Common myeloid progenitor, CD34-positive (primary cell): ENCODE results near the gene MMRN1.

Experiments
- CTCF ChIA-PET: fragments of 350-600 bp; sonication (Branson Sonifier 250); formaldehyde crosslinking; loops from one replicate; lab custom pipeline; 2021; ENCODE audit warnings: antibody characterized with exemption; lab: Charles Lee
- POLR2A ChIA-PET: fragments of 350-600 bp; sonication (Branson Sonifier 250); formaldehyde crosslinking; loops from one replicate; lab custom pipeline; 2021; ENCODE audit warnings: antibody characterized with exemption; lab: Charles Lee
- DNase-seq, 3 donors: peaks; one replicate each; pipeline versions ENCODE4 v3.0.0 to v3.0.0-alpha.2; 2013
- H3K27ac ChIP-seq, 2 experiments: 1 replicate in 1 of 2; 2 replicates in 1 of 2; pipeline ENCODE4 v1.7.0; 2013; ENCODE audit warnings: inconsistent platforms in 2 of 2, low read length in 2 of 2, mild to moderate bottlenecking in 2 of 2, low read depth in 1 of 2, moderate library complexity in 1 of 2; ENCODE audit not compliant: severe bottlenecking in 2 of 2, insufficient read depth in 1 of 2, poor library complexity in 1 of 2
- H3K27me3 ChIP-seq, 5 experiments: replicated peaks in 2 of 5; 1 replicate in 3 of 5; 2 replicates in 2 of 5; pipeline versions ENCODE4 v1.6.1 to v1.7.0; 2013; ENCODE audit warnings: low read length in 4 of 5, mild to moderate bottlenecking in 2 of 5, moderate library complexity in 2 of 5, inconsistent platforms in 1 of 5; ENCODE audit not compliant: insufficient read depth in 5 of 5, control insufficient read depth in 4 of 5
- H3K36me3 ChIP-seq, 4 experiments: 1 replicate in 2 of 4; 2 replicates in 2 of 4; pipeline versions ENCODE4 v1.6.1 to v1.7.0; 2013; ENCODE audit warnings: low read length in 3 of 4, control low read depth in 1 of 4, mild to moderate bottlenecking in 1 of 4; ENCODE audit not compliant: control insufficient read depth in 4 of 4, insufficient read depth in 4 of 4
- H3K4me1 ChIP-seq, 4 experiments: 1 replicate in 3 of 4; 2 replicates in 1 of 4; pipeline versions ENCODE4 v1.6.1 to v1.7.1; 2013; ENCODE audit warnings: low read length in 3 of 4, mild to moderate bottlenecking in 3 of 4, control low read depth in 1 of 4, inconsistent platforms in 1 of 4, moderate library complexity in 1 of 4; ENCODE audit not compliant: control insufficient read depth in 4 of 4, insufficient read depth in 4 of 4; ENCODE audit errors: control extremely low read depth in 1 of 4
- H3K4me3 ChIP-seq, 7 experiments: 1 replicate in 4 of 7; 2 replicates in 3 of 7; pipeline versions ENCODE4 v1.5.1 to v1.7.0; 2013; ENCODE audit warnings: mild to moderate bottlenecking in 7 of 7, low read length in 6 of 7, moderate library complexity in 6 of 7, inconsistent platforms in 2 of 7, low read depth in 2 of 7, control low read depth in 1 of 7; ENCODE audit not compliant: insufficient read depth in 4 of 7, control insufficient read depth in 1 of 7; ENCODE audit errors: extremely low read depth in 1 of 7
- H3K9me3 ChIP-seq, 5 experiments: 1 replicate in 4 of 5; 2 replicates in 1 of 5; pipeline versions ENCODE4 v1.6.1 to v1.7.1; 2013; ENCODE audit warnings: low read length in 4 of 5, mild to moderate bottlenecking in 2 of 5, inconsistent platforms in 1 of 5, low read depth in 1 of 5, moderate library complexity in 1 of 5; ENCODE audit not compliant: control insufficient read depth in 4 of 5, insufficient read depth in 2 of 5; ENCODE audit errors: control extremely low read depth in 1 of 5
- WGBS: methylation state at CpG from one replicate; pipeline ENCODE4 v1.1.5; 2013; ENCODE audit not compliant: insufficient coverage; 5-methylcytosine and 5-hydroxymethylcytosine counted together

Gene MMRN1

DNA sequence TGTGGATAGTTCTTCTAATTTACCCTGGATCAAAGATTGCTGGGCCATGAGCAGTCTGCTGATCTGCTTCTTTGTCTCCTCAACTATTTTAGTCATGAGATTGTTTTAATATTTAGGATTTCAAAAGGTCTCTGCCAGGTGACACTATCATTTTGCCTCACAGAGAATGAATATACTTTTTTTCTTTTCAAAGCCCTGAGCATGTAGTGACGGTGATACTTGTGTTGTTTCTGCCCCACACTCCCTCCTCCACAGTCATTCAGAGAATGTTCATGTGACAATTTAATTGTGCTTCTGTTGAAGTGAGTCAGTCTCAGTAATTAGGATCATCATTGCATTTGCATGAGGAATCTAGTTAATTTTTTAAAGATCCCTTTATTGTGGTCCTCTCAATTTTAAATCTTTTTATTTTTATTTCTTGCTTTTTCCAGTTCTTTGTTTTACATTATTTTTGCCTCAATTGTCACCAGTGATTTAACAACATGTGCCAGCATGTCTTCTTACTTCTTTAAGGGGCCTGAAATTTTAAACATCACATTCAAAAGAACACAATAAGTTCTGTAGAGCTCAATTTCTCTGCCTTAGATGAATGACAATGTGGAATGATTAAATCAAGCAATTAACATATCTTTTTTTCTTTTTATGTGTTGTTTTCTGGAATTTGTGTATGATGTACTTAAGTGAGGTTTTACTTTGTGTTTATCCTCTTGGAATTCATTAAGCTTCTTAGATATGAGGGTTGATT lies 12.3 kb downstream of the MMRN1 start:
- no peaks in the 10 kb centered on the region for H3K27me3 ChIP-seq
- CTCF ChIA-PET = interaction anchor here (1.4 to 1.7 kb wide), 4 partner anchors 11 to 320 kb away, joined by 3 to 4 read pairs (median 4); no protein-coding TSS in a partner anchor
- H3K9me3 ChIP-seq = no peaks in the 10 kb centered on the region
- peaks cover 0 to 20% (median under 1%) of the 10 kb centered on the region in 4 experiments for H3K4me1 ChIP-seq
- peak in 1 of 3 donors; percentile 40 for DNase-seq
- no CpG with 5 or more reads among the region's 1 CpG for WGBS
- H3K27ac ChIP-seq = no peak overlapping the region
- H3K4me3 ChIP-seq = peak overlapping the region in 1 of 7 experiments; percentile 10
- peaks cover 0 to 19% (median 6%) of the 10 kb centered on the region in 4 experiments for H3K36me3 ChIP-seq
- POLR2A ChIA-PET = no interaction called here

DNA sequence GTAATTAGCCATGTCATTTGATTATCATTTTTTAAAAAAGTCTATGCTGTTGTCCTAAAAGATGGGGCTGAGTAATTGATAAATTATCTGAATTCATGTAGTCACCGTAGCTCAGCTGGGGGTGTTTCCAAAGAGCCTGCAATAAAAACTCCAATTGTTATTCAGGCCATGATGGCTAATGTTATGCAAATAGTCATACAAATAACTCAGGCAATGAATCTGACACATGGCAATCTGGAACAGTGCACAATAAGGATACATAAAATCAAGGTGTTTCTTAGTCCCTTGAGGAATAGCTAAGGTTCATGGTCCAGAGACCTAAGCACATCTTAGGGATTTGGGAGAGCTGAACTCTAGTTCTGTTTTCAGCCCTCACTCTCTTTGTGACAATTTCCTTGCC lies 15.2 kb downstream of the MMRN1 start:
- Histone ChIP-seq H3K4me1 (peaks cover 0 to 6% (median 0%) of the 10 kb centered on the region in 4 experiments), H3K36me3 (peaks cover 0 to 32% (median 6%) of the 10 kb centered on the region in 4 experiments), H3K27me3 (no peaks in the 10 kb centered on the region), H3K9me3 (no peaks in the 10 kb centered on the region), H3K27ac (no peak overlapping the region), H3K4me3 (no peak overlapping the region)
- no CpG with 5 or more reads among the region's 1 CpG for WGBS
- no peak for DNase-seq
- ChIA-PET CTCF (interaction anchor here (0.7 to 3.3 kb wide), 6 partner anchors 13 to 683 kb away, joined by 3 to 16 read pairs (median 3); partner anchors contain the start of gene MMRN1), POLR2A (no interaction called here)

DNA sequence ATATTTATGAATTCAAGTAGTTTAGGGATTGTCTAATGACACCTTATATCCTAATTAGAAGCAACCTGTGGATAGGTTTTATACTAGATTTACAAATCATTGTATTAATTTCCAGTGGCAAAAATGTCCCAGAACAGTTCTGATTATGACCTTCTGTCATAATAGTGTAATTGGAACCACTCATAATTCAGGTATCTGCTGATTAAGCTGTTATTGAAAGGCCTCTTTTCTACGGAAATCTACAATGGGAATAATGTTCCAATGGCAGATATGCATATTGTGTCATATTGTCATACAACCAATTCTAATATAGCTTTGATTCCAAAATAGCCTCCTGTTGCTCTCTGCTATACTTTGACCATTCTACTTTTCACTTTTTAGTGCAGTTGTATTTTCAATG lies 19.0 kb downstream of the MMRN1 start:
- DNase-seq = no peak
- Histone ChIP-seq H3K4me3 (no peak overlapping the region), H3K4me1 (no peaks in the 10 kb centered on the region), H3K27me3 (no peaks in the 10 kb centered on the region), H3K36me3 (peaks cover 0 to 36% (median 6%) of the 10 kb centered on the region in 4 experiments), H3K27ac (no peak overlapping the region), H3K9me3 (no peaks in the 10 kb centered on the region)
- ChIA-PET CTCF (interaction anchor here (0.6 to 1.2 kb wide), 4 partner anchors 11 to 428 kb away, joined by 3 to 4 read pairs (median 3); no protein-coding TSS in a partner anchor), POLR2A (no interaction called here)
- no CpG with 5 or more reads among the region's 1 CpG for WGBS

DNA sequence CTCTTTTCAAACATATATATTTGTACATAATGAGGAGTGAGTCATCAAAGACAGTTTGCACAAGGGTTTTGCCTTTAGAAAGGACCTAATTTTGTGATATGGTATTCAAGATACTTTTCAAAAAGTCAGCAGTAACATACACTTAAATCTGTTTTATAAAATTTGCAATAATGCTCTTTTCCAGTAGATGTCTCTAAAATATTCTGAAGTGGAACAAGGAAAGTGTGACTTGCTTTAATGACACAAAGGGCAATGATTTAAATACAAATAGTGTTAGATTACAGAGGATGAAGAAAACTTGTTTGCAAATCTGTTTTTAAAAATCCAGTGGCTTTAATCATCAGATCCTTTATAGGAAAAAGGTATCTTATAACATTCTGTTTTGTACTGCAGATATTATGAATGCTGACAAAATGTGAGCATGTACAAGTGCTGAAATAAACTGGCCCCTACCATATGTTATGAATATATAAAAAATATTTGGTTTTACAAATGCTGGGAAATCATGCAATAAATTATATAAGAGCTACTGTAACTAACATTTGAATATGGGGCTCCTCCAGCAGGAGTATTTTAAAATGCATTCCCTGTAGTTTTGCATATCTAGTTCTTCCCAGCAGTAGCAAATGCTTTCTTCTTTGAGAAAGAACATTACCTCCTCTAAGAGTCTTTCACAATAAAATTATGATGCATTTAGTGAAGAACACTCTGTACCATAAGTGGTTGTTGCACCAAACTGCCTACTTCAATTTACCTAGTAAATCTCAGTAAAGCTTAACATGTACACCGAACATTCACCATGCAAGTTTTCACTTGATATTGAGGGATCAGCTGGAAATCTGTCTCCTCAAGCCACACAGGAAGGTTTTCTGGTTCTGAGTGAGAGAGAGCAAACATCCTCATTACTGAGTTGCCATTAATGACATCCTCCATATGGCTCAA lies 20.2 kb downstream of the MMRN1 start:
- H3K4me1 ChIP-seq = no peaks in the 10 kb centered on the region
- ChIA-PET CTCF (interaction anchor here (0.9 to 1.2 kb wide), 3 partner anchors 9 to 12 kb away, joined by 3 to 4 read pairs (median 3); no protein-coding TSS in a partner anchor), POLR2A (interaction anchor here (0.6 kb wide), 1 partner anchor 427 kb away, joined by 6 read pairs; no protein-coding TSS in a partner anchor)
- H3K36me3 ChIP-seq = peaks cover 0 to 29% (median 7%) of the 10 kb centered on the region in 4 experiments
- H3K9me3 ChIP-seq = no peaks in the 10 kb centered on the region
- H3K27ac ChIP-seq = no peak overlapping the region
- no peak overlapping the region for H3K4me3 ChIP-seq
- 100% methylated on average over 1 of the region's 1 CpG for WGBS
- no peaks in the 10 kb centered on the region for H3K27me3 ChIP-seq
- no peak for DNase-seq

DNA sequence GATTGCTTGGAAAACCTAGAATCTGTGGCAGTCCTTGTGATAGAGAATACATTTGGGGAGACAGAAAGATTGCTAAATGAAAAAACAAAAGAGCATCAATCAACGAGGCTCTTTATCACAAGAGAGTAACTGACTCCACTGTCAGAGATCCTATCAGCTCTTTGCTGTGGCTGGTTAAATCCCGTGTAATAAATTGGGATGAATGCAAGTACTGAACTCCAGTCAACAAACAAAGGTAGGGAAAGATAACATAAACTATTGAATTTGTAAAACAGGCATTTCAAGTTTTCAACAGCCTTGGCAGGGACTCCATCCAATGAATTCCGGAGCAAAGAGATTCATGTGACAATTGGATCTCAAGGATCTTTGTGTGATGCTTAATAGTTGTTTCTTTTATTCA lies 21.3 kb downstream of the MMRN1 start:
- no peak overlapping the region for H3K27ac ChIP-seq
- WGBS = 71% methylated on average over 1 of the region's 3 CpGs
- H3K36me3 ChIP-seq = peaks cover 0 to 20% (median 4%) of the 10 kb centered on the region in 4 experiments
- ChIA-PET CTCF (interaction anchor here (0.9 to 1.1 kb wide), 2 partner anchors 10 to 13 kb away, joined by 3 read pairs; no protein-coding TSS in a partner anchor), POLR2A (no interaction called here)
- no peak for DNase-seq
- no peak overlapping the region for H3K4me3 ChIP-seq
- H3K4me1 ChIP-seq = no peaks in the 10 kb centered on the region
- H3K9me3 ChIP-seq = no peaks in the 10 kb centered on the region
- no peaks in the 10 kb centered on the region for H3K27me3 ChIP-seq

DNA sequence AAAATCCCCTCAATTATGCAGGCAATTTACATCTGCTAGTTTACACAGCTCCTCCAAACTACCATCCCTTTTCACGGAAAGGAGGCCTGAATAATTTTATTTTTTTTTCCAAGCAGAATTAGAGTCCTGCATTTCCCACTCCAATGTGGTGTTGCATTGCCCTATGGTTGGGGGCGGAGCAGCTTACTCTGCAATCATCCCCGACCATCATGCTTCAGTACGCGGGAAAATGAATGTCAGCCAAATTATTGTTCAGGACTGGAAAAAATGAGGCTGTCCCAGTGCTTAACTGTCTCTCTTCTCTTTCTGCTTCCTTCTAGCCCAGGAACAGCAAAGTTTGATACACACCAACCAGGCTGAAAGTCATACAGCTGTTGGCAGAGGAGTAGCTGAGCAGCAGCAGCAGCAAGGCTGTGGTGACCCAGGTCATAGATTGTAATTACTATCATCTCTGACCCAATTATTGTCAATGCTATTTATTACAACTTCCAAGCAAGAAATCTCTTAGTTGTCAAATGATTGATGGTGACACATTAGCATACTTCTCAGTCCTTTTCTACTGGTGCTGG lies 28.3 kb downstream of the MMRN1 start:
- CTCF ChIA-PET = interaction anchor here (0.5 to 3.7 kb wide), 4 partner anchors 11 to 808 kb away, joined by 3 to 16 read pairs (median 4); no protein-coding TSS in a partner anchor
- POLR2A ChIA-PET = no interaction called here

More for the DNA sequence above, 28.3 kb downstream of the MMRN1 start:
- no peaks in the 10 kb centered on the region for H3K4me1 ChIP-seq
- DNase-seq = no peak
- peaks cover 0 to 4% (median 0%) of the 10 kb centered on the region in 5 experiments for H3K9me3 ChIP-seq
- no peaks in the 10 kb centered on the region for H3K27me3 ChIP-seq
- H3K4me3 ChIP-seq = no peak overlapping the region
- H3K27ac ChIP-seq = no peak overlapping the region
- 100% methylated on average over 1 of the region's 5 CpGs for WGBS
- peaks cover 5 to 51% (median 17%) of the 10 kb centered on the region in 4 experiments for H3K36me3 ChIP-seq
